GM19372 (cell line): ENCODE measurements around the gene JAZF1.
A peak's percentile ranks its signal among the peaks of the same experiment; 100 is the strongest.

Source experiments
- ATAC-seq: cut with Tn5 transposase; IDR thresholded peaks from one replicate; pipeline ENCODE4 v1.9.1; 2021; ENCODE audit warnings: mild to moderate bottlenecking, low read depth, moderate library complexity; ENCODE audit not compliant: unreplicated experiment

JAZF1 gene

DNA sequence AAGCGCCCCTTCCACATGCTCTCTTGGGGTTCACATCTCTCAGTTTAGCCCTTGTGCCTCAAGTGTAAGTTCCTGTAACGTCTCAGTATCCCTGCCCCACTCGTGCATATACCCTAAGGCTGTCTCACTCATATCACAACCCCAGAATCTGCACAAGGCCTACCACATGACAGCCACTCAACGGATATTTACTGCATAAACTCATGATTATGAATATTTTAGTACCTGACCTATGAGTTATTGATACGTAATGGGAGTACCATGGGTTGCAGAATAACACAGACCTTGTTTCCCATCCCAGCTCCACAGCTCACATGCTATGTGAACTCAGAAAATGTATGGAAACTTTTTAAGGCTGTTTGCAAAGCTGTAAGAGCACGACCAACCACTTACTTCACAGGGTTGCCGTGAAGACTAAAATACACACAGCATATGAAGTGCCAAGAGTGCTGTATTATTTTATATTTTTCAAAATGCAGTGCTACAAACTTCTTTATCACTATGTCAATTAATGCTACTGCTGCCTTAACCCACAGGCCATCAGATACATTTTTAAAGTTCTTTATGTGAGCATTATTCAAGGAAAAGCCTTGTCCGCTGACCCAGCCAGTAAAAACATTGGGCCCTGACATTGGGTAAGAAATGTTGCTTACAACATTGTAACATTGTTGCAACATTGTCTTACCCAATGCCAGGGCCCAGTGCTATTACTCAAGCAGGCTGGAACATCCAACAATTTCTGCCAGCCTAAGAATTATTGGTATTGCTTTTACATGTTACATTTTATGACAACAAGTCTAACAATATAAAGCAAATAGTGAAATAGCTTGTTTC, 97.2 kb downstream of the JAZF1 start:
- no peak for ATAC-seq

DNA sequence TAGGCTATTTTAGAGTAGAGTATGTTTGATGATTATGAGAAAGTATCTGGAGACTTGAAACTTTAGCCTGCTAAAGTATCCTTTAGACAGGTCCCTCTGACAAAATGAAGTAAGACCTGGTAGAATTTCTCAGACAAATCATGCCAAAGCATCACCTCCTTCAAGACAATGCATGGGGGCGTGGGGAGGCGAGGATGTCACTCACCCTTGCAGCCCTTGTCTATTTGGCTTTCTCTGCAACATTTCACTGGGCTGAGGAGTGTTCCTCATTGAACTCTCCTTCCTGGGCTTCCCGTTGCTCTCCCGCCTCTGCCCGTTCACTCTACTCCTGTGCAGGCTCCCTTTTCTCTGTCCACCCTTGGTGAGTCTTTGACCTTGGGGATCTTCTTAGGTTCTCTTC, 98.5 kb downstream of the JAZF1 start:
- ATAC-seq = no peak

GRCh38 chr7:28081016-28081415, 99.6 kb downstream of the JAZF1 start:
- no peak for ATAC-seq

GRCh38 chr7:28078036-28078901, 102.3 kb downstream of the JAZF1 start:
- ATAC-seq = no peak

DNA sequence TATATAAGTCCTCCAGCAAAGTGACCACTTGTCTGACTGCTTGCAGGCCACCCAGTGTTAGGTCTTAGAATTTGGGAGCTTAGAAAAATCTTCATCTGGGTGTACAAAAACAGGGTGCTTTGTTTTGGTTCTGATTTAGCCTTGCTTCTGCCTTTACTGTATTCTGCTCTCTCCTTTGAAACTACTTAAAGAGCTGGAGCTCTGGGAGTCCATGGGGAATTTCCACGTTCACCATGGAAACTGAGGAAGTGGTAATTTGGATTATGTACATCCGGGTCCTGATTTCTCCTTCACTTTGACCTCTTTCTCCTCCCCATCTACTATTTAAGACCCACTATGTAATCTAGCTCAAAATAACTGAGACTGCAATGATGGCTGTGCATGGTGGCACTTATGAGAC, 103.0 kb downstream of the JAZF1 start:
- ATAC-seq = no peak

- no peak for ATAC-seq
These were observed 104.0 kb downstream of the JAZF1 start for GRCh38 chr7:28076423-28077200.

- ATAC-seq = no peak
These were observed 104.8 kb downstream of the JAZF1 start for GRCh38 chr7:28075674-28076358.

- no peak for ATAC-seq
These were observed 107.6 kb downstream of the JAZF1 start for GRCh38 chr7:28072876-28073514.

DNA sequence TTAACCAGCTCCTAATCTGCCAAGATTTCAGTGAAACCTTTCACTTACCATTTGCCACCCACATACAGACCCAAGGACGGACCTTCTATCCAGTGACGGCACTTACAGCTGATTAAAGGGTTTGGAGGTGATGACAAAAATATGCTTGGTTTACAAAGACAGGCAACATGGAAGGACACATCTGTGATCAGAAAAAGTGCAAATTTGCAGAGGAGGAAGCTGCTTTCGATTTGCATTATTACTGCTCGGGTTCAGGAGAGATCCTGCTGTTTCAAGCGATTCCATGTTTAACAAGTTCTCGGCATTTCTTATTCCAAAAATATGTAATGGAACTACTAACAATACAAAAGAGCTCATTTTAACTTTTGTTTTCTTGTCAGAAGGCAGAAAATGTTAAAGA, 109.0 kb downstream of the JAZF1 start:
- ATAC-seq = no peak

GRCh38 chr7:28070297-28071055, 110.1 kb downstream of the JAZF1 start:
- no peak for ATAC-seq

DNA sequence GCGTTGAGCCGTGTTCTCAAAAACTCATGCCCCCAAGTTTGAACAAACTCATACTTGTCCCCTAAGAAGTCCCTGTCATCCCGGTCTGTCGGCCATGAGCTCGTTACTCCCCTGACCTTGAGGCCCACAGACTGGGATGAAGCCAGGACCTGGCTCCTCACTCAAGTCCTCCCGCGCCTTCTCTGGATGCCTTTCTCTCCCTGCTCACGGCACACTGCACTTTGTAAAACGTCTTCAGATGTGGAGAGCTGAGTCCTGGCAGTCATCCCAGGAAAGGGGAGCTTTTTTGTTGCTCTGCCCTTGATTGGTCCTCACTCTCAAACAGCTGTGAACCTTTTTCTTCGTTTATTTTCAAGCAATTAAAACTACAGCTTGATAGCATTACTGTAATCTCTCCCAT, 110.8 kb downstream of the JAZF1 start:
- ATAC-seq = no peak

- no peak for ATAC-seq
These were observed 111.2 kb downstream of the JAZF1 start for GRCh38 chr7:28069388-28069787.

DNA sequence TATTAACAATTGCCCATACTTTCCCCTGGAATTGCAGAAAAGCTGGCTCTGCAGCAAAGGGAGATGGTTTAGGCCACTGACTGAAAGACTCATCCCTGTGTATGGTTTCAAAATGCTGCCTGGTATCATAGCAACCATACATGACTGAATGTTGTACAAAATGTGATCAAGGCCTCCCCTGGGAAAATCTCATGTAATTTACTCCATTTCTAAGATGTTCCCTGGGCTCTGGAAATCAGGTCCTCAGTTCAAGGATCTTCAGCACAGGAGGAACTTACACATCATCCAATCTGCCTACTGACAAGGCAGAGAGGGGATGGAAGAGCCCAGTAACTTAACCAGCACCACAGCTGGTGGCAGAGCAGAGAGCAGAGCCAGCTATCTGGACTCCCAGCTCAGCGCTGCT, 111.8 kb downstream of the JAZF1 start:
- no peak for ATAC-seq

GRCh38 chr7:28067171-28067570, 113.4 kb downstream of the JAZF1 start:
- no peak for ATAC-seq

DNA sequence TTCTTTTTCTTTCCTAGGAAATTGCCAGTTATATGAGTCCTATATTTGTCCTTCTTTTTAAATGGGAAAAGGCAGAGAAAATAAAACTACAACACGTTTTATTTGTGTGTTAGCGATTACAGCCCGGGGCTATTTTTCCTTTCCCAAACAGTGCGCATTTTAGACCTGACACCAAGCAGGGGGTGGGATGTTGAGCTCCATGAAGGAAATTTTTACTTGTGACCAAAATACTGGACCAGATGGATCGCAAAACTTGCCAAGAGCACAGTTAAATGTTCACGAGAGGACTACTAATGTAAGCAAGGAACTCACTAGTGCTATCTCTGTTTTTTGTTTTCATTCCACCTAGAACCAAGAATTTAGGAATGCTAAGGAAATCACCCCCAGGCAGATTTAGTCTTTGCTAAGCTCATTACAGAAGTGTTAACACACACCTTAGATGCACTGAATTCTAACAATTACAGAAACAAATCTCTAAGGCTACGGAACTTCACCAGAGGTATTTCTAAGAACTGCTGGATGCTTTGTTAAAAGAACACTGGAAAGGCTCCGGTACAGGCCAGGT, 114.8 kb downstream of the JAZF1 start:
- ATAC-seq = no peak

GRCh38 chr7:28065308-28065707, 115.3 kb downstream of the JAZF1 start:
- no peak for ATAC-seq

- no peak for ATAC-seq
These were observed 116.2 kb downstream of the JAZF1 start for GRCh38 chr7:28064437-28064836.

- ATAC-seq = peak; percentile 67
These were observed 118.2 kb downstream of the JAZF1 start for GRCh38 chr7:28062197-28062991.
